K562 (cell line): Measurements from ENCODE around the gene SH3BP2. TPM values are rescaled to one million over a fixed set of nuclear protein-coding genes. Genes with fewer than 3 reads are reported as not detected.

Experiments
- ATAC-seq: fragments of 200-7000 bp; cut with Tn5 transposase; 3 replicates; pipeline ENCODE4 v1.9.1; 2020; ENCODE audit warnings: moderate library complexity
- BruUV-seq: library from RNA; stranded (reverse); fragments of 400-500 nt; replicated peaks from 2 replicates; lab custom pipeline; 2021; lab: Mats Ljungman, UMichigan
- CTCF ChIA-PET: fragments of 300-600 bp; formaldehyde crosslinking; extraction: SDS; loops from one replicate; lab custom pipeline; 2021; ENCODE audit warnings: low intra/inter-chr PET ratio; lab: Yijun Ruan, JAX
- POLR2A ChIA-PET: fragments of 300-600, 350-650 bp; sonication (Branson Sonifier 250); formaldehyde crosslinking; extraction: SDS; loops from one replicate; lab custom pipeline; 2021; ENCODE audit warnings: antibody characterized with exemption, inconsistent platforms; lab: Yijun Ruan, JAX
- DNase-seq, 4 experiments: peaks; one replicate each; pipeline versions ENCODE4 v3.0.0 to v3.0.0-alpha.2; 2011 to 2018; ENCODE audit warnings: low spot score in 3 of 4, mixed read lengths in 3 of 4; ENCODE audit errors: extremely low read depth in 1 of 4
- FAIRE-seq: peaks from 2 replicates; lab custom pipeline; 2011; peaks lifted over from hg19 to GRCh38; lab: Jason Lieb, UNC
- H2AFZ ChIP-seq: 2 replicates; pipeline ENCODE4 v1.6.0; 2011; ENCODE audit warnings: low read depth, low read length, control low read depth, inconsistent platforms
- H3K27ac ChIP-seq: fragments of 200-600 bp; 3 replicates; pipeline ENCODE4 v1.8.0; 2011; ENCODE audit warnings: low read depth, mild to moderate bottlenecking, control low read depth, inconsistent platforms, low read length, moderate library complexity, mixed read lengths; ENCODE audit errors: extremely low read depth
- H3K27me3 ChIP-seq, 2 experiments: fragments of 300-600 bp in 1 of 2; 2 replicates in 1 of 2; 3 replicates in 1 of 2; pipeline versions ENCODE4 v1.6.0 to v1.8.0; 2011; ENCODE audit warnings: inconsistent platforms in 2 of 2, low read length in 2 of 2, mild to moderate bottlenecking in 1 of 2, mixed read lengths in 1 of 2, moderate library complexity in 1 of 2; ENCODE audit not compliant: control insufficient read depth in 2 of 2, insufficient read depth in 2 of 2
- H3K36me3 ChIP-seq: fragments of 300-600 bp; 3 replicates; pipeline ENCODE4 v1.8.0; 2011; ENCODE audit warnings: mild to moderate bottlenecking, low read length, inconsistent platforms; ENCODE audit not compliant: control insufficient read depth, insufficient read depth
- H3K4me1 ChIP-seq, 2 experiments: fragments of 200-600 bp in 1 of 2; replicated peaks in 1 of 2; 2 replicates in 1 of 2; 3 replicates in 1 of 2; pipeline versions ENCODE4 v1.5.1 to v1.8.0; 2011; ENCODE audit warnings: inconsistent platforms in 2 of 2, low read length in 2 of 2, mild to moderate bottlenecking in 1 of 2, mixed read lengths in 1 of 2, moderate library complexity in 1 of 2; ENCODE audit not compliant: control insufficient read depth in 2 of 2, insufficient read depth in 2 of 2
- H3K4me2 ChIP-seq: 2 replicates; pipeline ENCODE4 v1.6.1; 2011; ENCODE audit warnings: low read length, control low read depth, inconsistent platforms, mixed read lengths; ENCODE audit not compliant: insufficient read depth
- H3K4me3 ChIP-seq: fragments of 200-600 bp; sonication (generic), shearing (Covaris generic); 2 replicates; pipeline ENCODE4 v1.5.1; 2016; ENCODE audit warnings: control low read depth, inconsistent platforms
- H3K79me2 ChIP-seq: fragments of 200-600 bp; 3 replicates; pipeline ENCODE4 v1.8.0; 2011; ENCODE audit warnings: low read length, inconsistent platforms; ENCODE audit not compliant: control insufficient read depth, insufficient read depth
- H3K9ac ChIP-seq, 2 experiments: 2 replicates each; pipeline versions ENCODE4 v1.6.0 to v1.6.1; 2011; ENCODE audit warnings: low read depth in 2 of 2, low read length in 2 of 2, control low read depth in 1 of 2, inconsistent platforms in 1 of 2, mild to moderate bottlenecking in 1 of 2, mixed read lengths in 1 of 2; ENCODE audit not compliant: insufficient read depth in 1 of 2
- H3K9me1 ChIP-seq: one replicate; pipeline ENCODE4 v1.6.0; 2011; ENCODE audit warnings: inconsistent platforms, mild to moderate bottlenecking, low read length, moderate library complexity; ENCODE audit not compliant: control insufficient read depth, insufficient read depth
- H3K9me3 ChIP-seq: replicated peaks from 2 replicates; pipeline ENCODE4 v1.5.1; 2011; ENCODE audit warnings: low read depth, low read length, inconsistent platforms; ENCODE audit not compliant: control insufficient read depth, insufficient read depth
- H4K20me1 ChIP-seq: replicated peaks from 2 replicates; pipeline ENCODE4 v1.6.1; 2011; ENCODE audit warnings: low read length, inconsistent platforms, mixed read lengths; ENCODE audit not compliant: control insufficient read depth, insufficient read depth
- COPS2 ChIP-seq: fragments of 450-650 bp; conservative IDR thresholded peaks from 2 replicates; pipeline ENCODE4 v1.6.1; 2016; ENCODE audit warnings: mild to moderate bottlenecking, moderate library complexity
- ESRRB ChIP-seq: fragments of 250-450 bp; sonication (Bioruptor Pico); IDR thresholded peaks from 2 replicates; pipeline ENCODE4 v1.5.0; 2020; ENCODE audit warnings: mild to moderate bottlenecking, moderate library complexity, borderline replicate concordance
- FOXP1 ChIP-seq: sonication (generic); formaldehyde crosslinking; IDR thresholded peaks from 2 replicates; pipeline ENCODE4 v1.8.0; 2022; ENCODE audit warnings: mild to moderate bottlenecking, missing genetic modification reagents
- HLTF ChIP-seq: fragments of 450-650 bp; IDR thresholded peaks from 2 replicates; pipeline ENCODE4 v1.6.1; 2016
- MAFK ChIP-seq: IDR thresholded peaks from 2 replicates; pipeline ENCODE4 v1.6.1; 2011; ENCODE audit warnings: low read length, improper control_type of control experiment
- RBM22 ChIP-seq: fragments of 200-400 bp; formaldehyde crosslinking; IDR thresholded peaks from 2 replicates; pipeline ENCODE4 v1.6.1; 2018; ENCODE audit warnings: low read length, low read depth; ENCODE audit not compliant: poor library complexity, severe bottlenecking
- SIN3B ChIP-seq: fragments of 450-650 bp; IDR thresholded peaks from 2 replicates; pipeline ENCODE4 v1.6.1; 2017; ENCODE audit warnings: low read depth, mild to moderate bottlenecking, moderate library complexity
- ZC3H11A ChIP-seq: IDR thresholded peaks from 2 replicates; pipeline ENCODE4 v1.6.1; 2012; ENCODE audit warnings: low read depth, low read length, improper control_type of control experiment
- ZSCAN29 ChIP-seq: fragments of 450-650 bp; IDR thresholded peaks from 2 replicates; pipeline ENCODE4 v1.6.1; 2017
- WGBS: fragments of 100-300 bp; shearing (Covaris generic); methylation state at CpG from one replicate; pipeline ENCODE4 v1.1.6; 2016; ENCODE audit warnings: low coverage, mixed read lengths; ENCODE audit not compliant: insufficient coverage; ENCODE audit errors: missing lambda C conversion rate; 5-methylcytosine and 5-hydroxymethylcytosine counted together
- in situ Hi-C: fragments of 300-500 bp; cut with MboI; formaldehyde crosslinking; loops from 4 replicates; pipeline ENCODE4 v1.15.0; 2018; ENCODE audit warnings: inconsistent platforms, mixed read lengths
- intact Hi-C: fragments of 100-400 bp; cut with micrococcal nuclease; formaldehyde crosslinking; loops from 2 replicates; pipeline ENCODE4 v1.14.2; 2022
- polyA plus RNA-seq, 8 experiments: library from polyadenylated mRNA; depleted of rRNA in 4 of 8; stranded (reverse) in 5 of 8; unstranded in 3 of 8; fragments of >200 nt; fragmentation: Nextera tagmentation in 2 of 8; fragmentation: Illumina TruSeq in 1 of 8; extraction: Ambion mirVana in 2 of 8; extraction: Trizol in 1 of 8; gene quantifications; 2 replicates each; pipeline versions ENCODE4 v1.2.1 to v1.2.3, GENCODE V29; 2011 to 2014; ENCODE audit warnings: inconsistent platforms in 1 of 8, missing spikeins in 1 of 8
- total RNA-seq, 7 experiments: library from RNA; depleted of rRNA in 6 of 7; stranded (reverse); fragments of >200 nt in 6 of 7; fragmentation: Illumina TruSeq in 2 of 7; extraction: Trizol in 2 of 7; gene quantifications; 2 replicates each; pipeline versions ENCODE4 v1.2.1 to v1.2.3, GENCODE V29; 2011 to 2021; ENCODE audit warnings: low replicate concordance in 1 of 7
- TF ChIP-seq, protein P1 (sequence below), 2 experiments: fragments of 450-650 bp; IDR thresholded peaks; 2 replicates each; pipeline ENCODE4 v1.6.1; 2016; ENCODE audit warnings: mild to moderate bottlenecking in 2 of 2, borderline replicate concordance in 1 of 2, low read depth in 1 of 2, moderate library complexity in 1 of 2
- TF ChIP-seq, protein P2 (sequence below): sonication (generic); formaldehyde crosslinking; IDR thresholded peaks from 2 replicates; pipeline ENCODE4 v1.4.0; 2020; ENCODE audit warnings: mild to moderate bottlenecking, missing genetic modification reagents

The SH3BP2 gene
- total and polyA plus RNA-seq, 9 of the 15 experiments (the other 6 are each of a cell fraction or from before 2014, with no cell fraction given), result 0.34 to 16.0 (median 5.1) TPM

DNA sequence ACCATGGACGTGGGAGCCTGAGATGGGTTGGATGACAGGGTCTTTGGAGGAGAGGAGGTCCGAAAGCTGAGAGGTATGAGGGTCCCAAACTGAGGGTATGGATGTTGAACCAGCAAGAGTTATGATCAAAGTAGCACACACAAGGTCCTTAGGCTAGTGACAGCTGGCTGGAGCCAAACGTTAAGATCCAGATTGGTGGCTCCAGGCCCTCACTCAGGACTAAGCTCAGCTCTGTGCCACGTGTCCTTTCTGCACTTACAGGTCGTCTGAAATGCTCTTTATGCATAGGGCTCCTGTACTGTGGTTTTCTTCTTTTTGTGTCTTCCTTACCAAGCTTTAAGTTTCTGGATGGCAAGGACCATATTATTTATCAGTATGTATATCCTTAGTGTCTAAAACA, 86.1 kb downstream of the SH3BP2 start:
- no peak overlapping the region for H3K4me3 ChIP-seq
- ChIA-PET POLR2A (interaction anchor here (0.8 to 1.3 kb wide), 5 partner anchors 10 to 28 kb away, joined by 3 to 7 read pairs (median 4); no protein-coding TSS in a partner anchor), CTCF (no interaction called here)
- peaks cover 26% of the 10 kb centered on the region for H3K79me2 ChIP-seq
- no peak overlapping the region for H2AFZ ChIP-seq
- no peaks in the 10 kb centered on the region for H3K9me3 ChIP-seq
- peaks cover 4% of the 10 kb centered on the region; the same call in 1 of the 2 replicates for H4K20me1 ChIP-seq
- H3K9me1 ChIP-seq, result no peaks in the 10 kb centered on the region
- no peak overlapping the region for H3K27ac ChIP-seq
- BruUV-seq, result no TSS peak
- no peak for DNase-seq
- no peaks in the 10 kb centered on the region for H3K27me3 ChIP-seq
- WGBS, result 71% methylated on average over 5 of the region's 5 CpGs
- FAIRE-seq, result no peak
- H3K4me1 ChIP-seq, result no peaks in the 10 kb centered on the region
- intact Hi-C loops (no loop called here), in situ Hi-C loops (no loop called here)
- H3K36me3 ChIP-seq, result peaks cover 54% of the 10 kb centered on the region
- H3K9ac ChIP-seq, result no peak overlapping the region
- ATAC-seq, result no peak
- H3K4me2 ChIP-seq, result no peak overlapping the region
- TF ChIP-seq SIN3B (no peak), ZSCAN29 (no peak), ESRRB (no peak), HLTF (no peak), FOXP1 (CRISPR knock-in tag) (no peak), COPS2 (no peak), MAFK (no peak), RBM22 (no peak), ZC3H11A (no peak)
- TF ChIP-seq, protein P1, sequence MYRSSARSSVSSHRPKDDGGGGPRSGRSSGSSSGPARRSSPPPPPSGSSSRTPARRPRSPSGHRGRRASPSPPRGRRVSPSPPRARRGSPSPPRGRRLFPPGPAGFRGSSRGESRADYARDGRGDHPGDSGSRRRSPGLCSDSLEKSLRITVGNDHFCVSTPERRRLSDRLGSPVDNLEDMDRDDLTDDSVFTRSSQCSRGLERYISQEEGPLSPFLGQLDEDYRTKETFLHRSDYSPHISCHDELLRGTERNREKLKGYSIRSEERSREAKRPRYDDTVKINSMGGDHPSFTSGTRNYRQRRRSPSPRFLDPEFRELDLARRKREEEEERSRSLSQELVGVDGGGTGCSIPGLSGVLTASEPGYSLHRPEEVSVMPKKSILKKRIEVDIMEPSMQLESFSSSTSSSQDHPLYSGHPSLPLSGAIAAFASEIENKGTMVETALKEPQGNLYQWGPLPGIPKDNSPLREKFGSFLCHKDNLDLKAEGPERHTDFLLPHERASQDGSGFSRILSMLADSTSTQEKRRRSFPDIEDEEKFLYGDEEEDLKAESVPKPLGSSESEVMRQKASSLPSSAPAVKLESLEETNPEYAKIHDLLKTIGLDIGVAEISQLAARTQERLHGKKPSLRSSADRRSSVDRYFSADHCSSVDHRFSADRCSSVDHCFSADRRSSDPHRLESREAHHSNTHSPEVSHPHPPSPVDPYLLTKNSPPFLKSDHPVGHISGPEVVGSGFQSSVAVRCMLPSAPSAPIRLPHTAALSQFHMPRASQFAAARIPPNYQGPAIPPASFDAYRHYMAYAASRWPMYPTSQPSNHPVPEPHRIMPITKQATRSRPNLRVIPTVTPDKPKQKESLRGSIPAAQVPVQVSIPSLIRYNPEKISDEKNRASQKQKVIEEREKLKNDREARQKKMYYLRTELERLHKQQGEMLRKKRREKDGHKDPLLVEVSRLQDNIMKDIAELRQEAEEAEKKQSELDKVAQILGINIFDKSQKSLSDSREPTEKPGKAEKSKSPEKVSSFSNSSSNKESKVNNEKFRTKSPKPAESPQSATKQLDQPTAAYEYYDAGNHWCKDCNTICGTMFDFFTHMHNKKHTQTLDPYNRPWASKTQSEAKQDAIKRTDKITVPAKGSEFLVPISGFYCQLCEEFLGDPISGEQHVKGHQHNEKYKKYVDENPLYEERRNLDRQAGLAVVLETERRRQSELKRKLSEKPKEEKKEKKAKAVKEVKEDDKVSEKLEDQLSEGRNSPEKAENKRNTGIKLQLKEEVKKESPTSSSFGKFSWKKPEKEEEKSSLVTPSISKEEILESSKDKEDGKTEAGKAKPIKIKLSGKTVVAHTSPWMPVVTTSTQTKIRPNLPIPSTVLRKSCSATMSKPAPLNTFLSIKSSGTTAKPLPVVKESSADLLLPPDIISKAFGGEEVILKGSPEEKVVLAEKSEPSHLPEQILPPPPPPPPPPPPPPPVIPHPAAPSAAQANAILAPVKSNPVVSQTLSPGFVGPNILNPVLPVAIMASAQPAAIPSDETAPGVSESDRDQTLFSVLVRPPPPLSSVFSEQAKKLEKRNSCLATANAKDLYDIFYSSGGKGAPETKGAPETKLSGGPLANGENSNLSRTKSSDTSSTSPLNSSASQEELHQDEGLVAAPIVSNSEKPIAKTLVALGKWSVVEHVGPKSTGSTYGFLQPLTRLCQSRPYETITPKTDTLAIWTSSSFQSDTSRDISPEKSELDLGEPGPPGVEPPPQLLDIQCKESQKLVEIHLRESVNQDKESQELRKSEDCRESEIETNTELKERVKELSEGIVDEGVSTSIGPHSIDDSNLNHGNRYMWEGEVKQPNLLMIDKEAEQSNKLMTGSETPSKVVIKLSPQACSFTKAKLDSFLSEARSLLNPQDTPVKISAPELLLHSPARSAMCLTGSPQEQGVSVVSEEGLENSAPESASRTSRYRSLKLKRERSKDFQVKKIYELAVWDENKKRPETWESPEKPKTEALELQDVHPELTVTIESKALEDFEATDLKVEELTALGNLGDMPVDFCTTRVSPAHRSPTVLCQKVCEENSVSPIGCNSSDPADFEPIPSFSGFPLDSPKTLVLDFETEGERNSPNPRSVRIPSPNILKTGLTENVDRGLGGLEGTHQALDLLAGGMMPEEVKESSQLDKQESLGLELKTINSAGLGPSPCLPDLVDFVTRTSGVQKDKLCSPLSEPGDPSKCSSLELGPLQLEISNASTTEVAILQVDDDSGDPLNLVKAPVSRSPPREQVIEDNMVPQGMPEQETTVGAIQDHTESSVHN (IDR thresholded peaks at IDR 0.05; ENCODE audit: borderline replicate concordance in 1 of 2, low read depth in 1 of 2), result no peak
- TF ChIP-seq, protein P2, sequence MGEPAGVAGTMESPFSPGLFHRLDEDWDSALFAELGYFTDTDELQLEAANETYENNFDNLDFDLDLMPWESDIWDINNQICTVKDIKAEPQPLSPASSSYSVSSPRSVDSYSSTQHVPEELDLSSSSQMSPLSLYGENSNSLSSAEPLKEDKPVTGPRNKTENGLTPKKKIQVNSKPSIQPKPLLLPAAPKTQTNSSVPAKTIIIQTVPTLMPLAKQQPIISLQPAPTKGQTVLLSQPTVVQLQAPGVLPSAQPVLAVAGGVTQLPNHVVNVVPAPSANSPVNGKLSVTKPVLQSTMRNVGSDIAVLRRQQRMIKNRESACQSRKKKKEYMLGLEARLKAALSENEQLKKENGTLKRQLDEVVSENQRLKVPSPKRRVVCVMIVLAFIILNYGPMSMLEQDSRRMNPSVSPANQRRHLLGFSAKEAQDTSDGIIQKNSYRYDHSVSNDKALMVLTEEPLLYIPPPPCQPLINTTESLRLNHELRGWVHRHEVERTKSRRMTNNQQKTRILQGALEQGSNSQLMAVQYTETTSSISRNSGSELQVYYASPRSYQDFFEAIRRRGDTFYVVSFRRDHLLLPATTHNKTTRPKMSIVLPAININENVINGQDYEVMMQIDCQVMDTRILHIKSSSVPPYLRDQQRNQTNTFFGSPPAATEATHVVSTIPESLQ, result no peak
